IMR-90 (cell line): ENCODE results near the gene PUM2. TPM values are rescaled to one million over a fixed set of nuclear protein-coding genes. Genes with fewer than 3 reads are reported as not detected.

Experiments used
- ATAC-seq: fragments of 200-7000 bp; cut with Tn5 transposase; 2 replicates; pipeline ENCODE4 v1.9.1; 2020; ENCODE audit warnings: low read depth, mild to moderate bottlenecking, moderate library complexity
- BruUV-seq: library from RNA; stranded (reverse); fragments of 400-500 nt; replicated peaks from 2 replicates; lab custom pipeline; 2021; lab: Mats Ljungman, UMichigan
- CTCF ChIA-PET: fragments of 300-600 bp; formaldehyde crosslinking; extraction: SDS; loops from one replicate; lab custom pipeline; 2021; ENCODE audit warnings: antibody characterized with exemption; lab: Yijun Ruan, JAX
- POLR2A ChIA-PET: fragments of 300-600 bp; sonication (Branson Sonifier 250); formaldehyde crosslinking; loops from one replicate; lab custom pipeline; 2022; ENCODE audit warnings: antibody characterized with exemption; ENCODE audit not compliant: unreplicated experiment; lab: Charles Lee
- DNase-seq: peaks from one replicate; pipeline ENCODE4 v3.0.0; 2013
- H2AFZ ChIP-seq: replicated peaks from 2 replicates; pipeline ENCODE3; 2013; ENCODE audit warnings: low read length, mild to moderate bottlenecking; ENCODE audit not compliant: poor library complexity
- H2AK5ac ChIP-seq: 2 replicates; pipeline ENCODE4 v1.6.1; 2013; ENCODE audit warnings: low read depth, low read length, inconsistent platforms
- H2AK9ac ChIP-seq: replicated peaks from 2 replicates; pipeline ENCODE3; 2013; ENCODE audit warnings: mild to moderate bottlenecking, low read depth, low read length, moderate library complexity; ENCODE audit not compliant: poor library complexity
- H2BK120ac ChIP-seq: 2 replicates; pipeline ENCODE4 v1.6.1; 2013; ENCODE audit warnings: low read depth, low read length, inconsistent platforms
- H2BK15ac ChIP-seq: 3 replicates; pipeline ENCODE4 v1.6.1; 2013; ENCODE audit warnings: low read depth, low read length, inconsistent platforms
- H2BK20ac ChIP-seq: 2 replicates; pipeline ENCODE4 v1.6.1; 2013; ENCODE audit warnings: low read depth, mild to moderate bottlenecking, inconsistent platforms, low read length, moderate library complexity
- H2BK5ac ChIP-seq: 2 replicates; pipeline ENCODE4 v1.6.1; 2013; ENCODE audit warnings: mild to moderate bottlenecking, low read depth, low read length, inconsistent platforms; ENCODE audit not compliant: poor library complexity, severe bottlenecking
- H3K14ac ChIP-seq: replicated peaks from 2 replicates; pipeline ENCODE4 v1.6.1; 2013; ENCODE audit warnings: low read depth, low read length, inconsistent platforms
- H3K18ac ChIP-seq: 2 replicates; pipeline ENCODE4 v1.6.1; 2013; ENCODE audit warnings: low read depth, low read length, control low read depth
- H3K23ac ChIP-seq: 2 replicates; pipeline ENCODE4 v1.6.1; 2013; ENCODE audit warnings: low read depth, low read length, inconsistent platforms
- H3K27ac ChIP-seq: 2 replicates; pipeline ENCODE4 v1.5.1; 2013; ENCODE audit warnings: mild to moderate bottlenecking, control low read depth, low read length; ENCODE audit not compliant: insufficient read depth
- H3K27me3 ChIP-seq: 2 replicates; pipeline ENCODE4 v1.6.1; 2013; ENCODE audit warnings: low read length; ENCODE audit not compliant: control insufficient read depth, insufficient read depth
- H3K36me3 ChIP-seq: 2 replicates; pipeline ENCODE4 v1.6.1; 2013; ENCODE audit warnings: low read length, mixed read lengths; ENCODE audit not compliant: control insufficient read depth, insufficient read depth
- H3K4ac ChIP-seq: 2 replicates; pipeline ENCODE4 v1.6.1; 2013; ENCODE audit warnings: low read depth, low read length, inconsistent platforms
- H3K4me1 ChIP-seq: 2 replicates; pipeline ENCODE4 v1.6.1; 2013; ENCODE audit warnings: low read length, mixed read lengths; ENCODE audit not compliant: control insufficient read depth, insufficient read depth
- H3K4me2 ChIP-seq: 2 replicates; pipeline ENCODE4 v1.6.1; 2013; ENCODE audit warnings: low read depth, mild to moderate bottlenecking, control low read depth, low read length, moderate library complexity
- H3K4me3 ChIP-seq: 2 replicates; pipeline ENCODE4 v1.5.1; 2013; ENCODE audit warnings: low read depth, mild to moderate bottlenecking, control low read depth, low read length, moderate library complexity; ENCODE audit not compliant: insufficient read depth
- H3K56ac ChIP-seq: 2 replicates; pipeline ENCODE4 v1.6.1; 2013; ENCODE audit warnings: low read length, inconsistent platforms; ENCODE audit not compliant: insufficient read depth; ENCODE audit errors: extremely low read depth
- H3K79me1 ChIP-seq, 2 experiments: 2 replicates each; pipeline ENCODE4 v1.6.1; 2013; ENCODE audit warnings: low read length in 2 of 2, inconsistent platforms in 1 of 2, low read depth in 1 of 2
- H3K9ac ChIP-seq: 2 replicates; pipeline ENCODE4 v1.6.1; 2013; ENCODE audit warnings: low read depth, low read length, control low read depth
- H3K9me1 ChIP-seq: 2 replicates; pipeline ENCODE4 v1.6.1; 2013; ENCODE audit warnings: low read length, inconsistent platforms; ENCODE audit not compliant: insufficient read depth
- H3K9me3 ChIP-seq: 2 replicates; pipeline ENCODE4 v1.6.1; 2013; ENCODE audit warnings: low read length; ENCODE audit not compliant: control insufficient read depth, insufficient read depth
- H4K20me1 ChIP-seq: 2 replicates; pipeline ENCODE4 v1.6.1; 2013; ENCODE audit warnings: low read length, inconsistent platforms; ENCODE audit not compliant: insufficient read depth
- H4K5ac ChIP-seq: 2 replicates; pipeline ENCODE4 v1.6.1; 2013; ENCODE audit warnings: mild to moderate bottlenecking, low read depth, low read length, control low read depth
- H4K8ac ChIP-seq, 2 experiments: 2 replicates each; pipeline ENCODE4 v1.6.1; 2013; ENCODE audit warnings: low read depth in 2 of 2, low read length in 2 of 2, control low read depth in 1 of 2, inconsistent platforms in 1 of 2
- H4K91ac ChIP-seq: 2 replicates; pipeline ENCODE4 v1.6.1; 2013; ENCODE audit warnings: low read depth, low read length, inconsistent platforms; ENCODE audit not compliant: insufficient read depth
- BHLHE40 ChIP-seq: fragments of 150-350 bp; IDR thresholded peaks from 2 replicates; pipeline ENCODE4 v1.6.1; 2016; ENCODE audit warnings: mild to moderate bottlenecking, low read depth, low read length
- CEBPB ChIP-seq: IDR thresholded peaks from 2 replicates; pipeline ENCODE4 v1.6.1; 2012; ENCODE audit warnings: low read depth, low read length, improper control_type of control experiment
- CHD1 ChIP-seq: IDR thresholded peaks from 2 replicates; pipeline ENCODE4 v1.6.1; 2012; ENCODE audit warnings: low read depth, low read length, improper control_type of control experiment
- MAFK ChIP-seq: IDR thresholded peaks from 2 replicates; pipeline ENCODE4 v1.6.1; 2012; ENCODE audit warnings: low read depth, low read length, improper control_type of control experiment
- MAZ ChIP-seq: IDR thresholded peaks from 2 replicates; pipeline ENCODE4 v1.6.1; 2012; ENCODE audit warnings: low read depth, mild to moderate bottlenecking, low read length, improper control_type of control experiment, moderate library complexity, borderline replicate concordance
- MXI1 ChIP-seq: IDR thresholded peaks from 2 replicates; pipeline ENCODE4 v1.6.1; 2012; ENCODE audit warnings: low read depth, mild to moderate bottlenecking, low read length, moderate library complexity, borderline replicate concordance
- NFE2L2 ChIP-seq: fragments of 150-350 bp; IDR thresholded peaks from 2 replicates; pipeline ENCODE4 v1.6.1; 2016; ENCODE audit warnings: low read depth, mild to moderate bottlenecking, low read length
- POLR2A ChIP-seq: IDR thresholded peaks from 2 replicates; pipeline ENCODE4 v1.6.1; 2012; ENCODE audit warnings: mild to moderate bottlenecking, low read depth, low read length
- RAD21 ChIP-seq: IDR thresholded peaks from 2 replicates; pipeline ENCODE4 v1.6.1; 2012; ENCODE audit warnings: low read length, improper control_type of control experiment
- RCOR1 ChIP-seq: IDR thresholded peaks from 2 replicates; pipeline ENCODE4 v1.6.1; 2012; ENCODE audit warnings: mild to moderate bottlenecking, low read length, improper control_type of control experiment; ENCODE audit not compliant: insufficient replicate concordance
- RFX5 ChIP-seq: IDR thresholded peaks from 2 replicates; pipeline ENCODE4 v1.8.0; 2012; ENCODE audit warnings: low read depth, mild to moderate bottlenecking, low read length, moderate library complexity
- USF2 ChIP-seq: fragments of 150-350 bp; IDR thresholded peaks from 2 replicates; pipeline ENCODE4 v1.6.1; 2017; ENCODE audit warnings: mild to moderate bottlenecking, antibody characterized with exemption, low read length, low read depth
- WGBS, 2 experiments: methylation state at CpG; one replicate each; pipeline versions ENCODE4 v1.1.5 to v1.1.7; 2013; ENCODE audit warnings: missing lambda C conversion rate in 2 of 2; ENCODE audit not compliant: insufficient read length in 1 of 2; ENCODE audit errors: extremely low coverage in 2 of 2; 5-methylcytosine and 5-hydroxymethylcytosine counted together
- dilution Hi-C: fragments of 300-500 bp; cut with HindIII; formaldehyde crosslinking; loops from one replicate; pipeline ENCODE4 v1.14.3; 2018; ENCODE audit warnings: low sequenced_read_pairs; ENCODE audit not compliant: unreplicated experiment
- in situ Hi-C: fragments of 300-500 bp; cut with MboI; formaldehyde crosslinking; loops from 3 replicates; pipeline ENCODE4 v1.14.3; 2019; ENCODE audit warnings: low sequenced_read_pairs, inconsistent platforms, mixed read lengths
- intact Hi-C: fragments of 100-400 bp; cut with micrococcal nuclease; formaldehyde crosslinking; loops from 2 replicates; pipeline ENCODE4 v1.10.0; 2022
- polyA plus RNA-seq, 3 experiments: library from polyadenylated mRNA; depleted of rRNA; stranded (reverse); fragments of >200 nt; gene quantifications; 2 replicates each; pipeline ENCODE4 v1.2.3, GENCODE V29; 2012; ENCODE audit warnings: low replicate concordance in 1 of 3
- total RNA-seq: library from RNA; depleted of rRNA; stranded (reverse); fragments of >200 nt; gene quantifications from 2 replicates; pipeline ENCODE4 v1.2.3, GENCODE V29; 2012
- TF ChIP-seq, protein P1 (sequence below): fragments of 150-350 bp; IDR thresholded peaks from 2 replicates; pipeline ENCODE4 v1.6.1; 2016; ENCODE audit warnings: low read depth, mild to moderate bottlenecking, low read length, moderate library complexity, borderline replicate concordance
- TF ChIP-seq, protein P2 (sequence below): conservative IDR thresholded peaks from 2 replicates; pipeline ENCODE4 v1.5.1; 2012; ENCODE audit warnings: mild to moderate bottlenecking, low read depth, low read length, improper control_type of control experiment

Gene PUM2
- total and polyA plus RNA-seq, 2 of the 4 experiments (the other 2 are of a cell fraction) = 18.8 to 38.4 TPM

- Histone ChIP-seq H2BK120ac (no peak overlapping the region), H2BK15ac (no peak overlapping the region), H3K56ac (no peak overlapping the region), H2AK9ac (no peak overlapping the region), H2AFZ (no peak overlapping the region), H4K20me1 (0 out of 2 replicates have a peak, but pooled peaks cover 3% of the 10 kb centered on the region), H3K27ac (no peak overlapping the region), H3K9me1 (peaks cover 10% of the 10 kb centered on the region), H3K27me3 (no peaks in the 10 kb centered on the region), H3K23ac (no peak overlapping the region), H3K36me3 (no peaks in the 10 kb centered on the region), H3K18ac (no peak overlapping the region), H2BK5ac (peak overlapping the region; percentile 55), H2BK20ac (no peak overlapping the region), H3K79me1 (peaks cover 0 to 42% of the 10 kb centered on the region in 2 experiments; a peak in 2 of 4 replicates), H3K4me1 (peaks cover 22% of the 10 kb centered on the region), H4K8ac (no peak overlapping the region; a peak in 1 of 4 replicates), H2AK5ac (peak overlapping the region; percentile 61; the same call in 1 of the 2 replicates), H3K4me2 (no peak overlapping the region), H4K91ac (no peak overlapping the region), H3K4ac (peak overlapping the region; percentile 31; the same call in 1 of the 2 replicates), H3K9me3 (no peaks in the 10 kb centered on the region), H3K14ac (peak overlapping the region; percentile 30; the same call in 1 of the 2 replicates), H3K4me3 (no peak overlapping the region), H3K9ac (no peak overlapping the region), H4K5ac (no peak overlapping the region)
- CTCF ChIA-PET = no interaction called here
- intact Hi-C loops = no loop called here
- WGBS, 2 experiments = 94% methylated on average over 6 of the region's 20 CpGs; no CpG with 5 or more reads in 1 of the 2 experiments
- DNase-seq = no peak
- POLR2A ChIA-PET = no interaction called here
- no TSS peak for BruUV-seq
- ATAC-seq = no peak
- dilution Hi-C loops = no loop called here
- in situ Hi-C loops = no loop called here
- TF ChIP-seq MXI1 (no peak), POLR2A (no peak), RFX5 (no peak), MAZ (no peak), RCOR1 (no peak), CEBPB (no peak), CHD1 (no peak), BHLHE40 (no peak), MAFK (no peak), USF2 (no peak), RAD21 (no peak), NFE2L2 (no peak)
- TF ChIP-seq, protein P1, sequence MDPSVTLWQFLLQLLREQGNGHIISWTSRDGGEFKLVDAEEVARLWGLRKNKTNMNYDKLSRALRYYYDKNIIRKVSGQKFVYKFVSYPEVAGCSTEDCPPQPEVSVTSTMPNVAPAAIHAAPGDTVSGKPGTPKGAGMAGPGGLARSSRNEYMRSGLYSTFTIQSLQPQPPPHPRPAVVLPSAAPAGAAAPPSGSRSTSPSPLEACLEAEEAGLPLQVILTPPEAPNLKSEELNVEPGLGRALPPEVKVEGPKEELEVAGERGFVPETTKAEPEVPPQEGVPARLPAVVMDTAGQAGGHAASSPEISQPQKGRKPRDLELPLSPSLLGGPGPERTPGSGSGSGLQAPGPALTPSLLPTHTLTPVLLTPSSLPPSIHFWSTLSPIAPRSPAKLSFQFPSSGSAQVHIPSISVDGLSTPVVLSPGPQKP = no peak
- TF ChIP-seq, protein P2, sequence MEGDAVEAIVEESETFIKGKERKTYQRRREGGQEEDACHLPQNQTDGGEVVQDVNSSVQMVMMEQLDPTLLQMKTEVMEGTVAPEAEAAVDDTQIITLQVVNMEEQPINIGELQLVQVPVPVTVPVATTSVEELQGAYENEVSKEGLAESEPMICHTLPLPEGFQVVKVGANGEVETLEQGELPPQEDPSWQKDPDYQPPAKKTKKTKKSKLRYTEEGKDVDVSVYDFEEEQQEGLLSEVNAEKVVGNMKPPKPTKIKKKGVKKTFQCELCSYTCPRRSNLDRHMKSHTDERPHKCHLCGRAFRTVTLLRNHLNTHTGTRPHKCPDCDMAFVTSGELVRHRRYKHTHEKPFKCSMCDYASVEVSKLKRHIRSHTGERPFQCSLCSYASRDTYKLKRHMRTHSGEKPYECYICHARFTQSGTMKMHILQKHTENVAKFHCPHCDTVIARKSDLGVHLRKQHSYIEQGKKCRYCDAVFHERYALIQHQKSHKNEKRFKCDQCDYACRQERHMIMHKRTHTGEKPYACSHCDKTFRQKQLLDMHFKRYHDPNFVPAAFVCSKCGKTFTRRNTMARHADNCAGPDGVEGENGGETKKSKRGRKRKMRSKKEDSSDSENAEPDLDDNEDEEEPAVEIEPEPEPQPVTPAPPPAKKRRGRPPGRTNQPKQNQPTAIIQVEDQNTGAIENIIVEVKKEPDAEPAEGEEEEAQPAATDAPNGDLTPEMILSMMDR = no peak
Observed at GRCh38 chr2:20218331-20219320, 132.0 kb downstream of the PUM2 start.
